IMR-90 (cell line): Measurements from ENCODE around the gene NXPH1. TPM values are rescaled to one million over a fixed set of nuclear protein-coding genes. Genes with fewer than 3 reads are reported as not detected.

Experiments used
- ATAC-seq: fragments of 200-7000 bp; cut with Tn5 transposase; 2 replicates; pipeline ENCODE4 v1.9.1; 2020; ENCODE audit warnings: low read depth, mild to moderate bottlenecking, moderate library complexity
- BruUV-seq: library from RNA; stranded (reverse); fragments of 400-500 nt; replicated peaks from 2 replicates; lab custom pipeline; 2021; lab: Mats Ljungman, UMichigan
- CTCF ChIA-PET: fragments of 300-600 bp; formaldehyde crosslinking; extraction: SDS; loops from one replicate; lab custom pipeline; 2021; ENCODE audit warnings: antibody characterized with exemption; lab: Yijun Ruan, JAX
- POLR2A ChIA-PET: fragments of 300-600 bp; sonication (Branson Sonifier 250); formaldehyde crosslinking; loops from one replicate; lab custom pipeline; 2022; ENCODE audit warnings: antibody characterized with exemption; ENCODE audit not compliant: unreplicated experiment; lab: Charles Lee
- DNase-seq: peaks from one replicate; pipeline ENCODE4 v3.0.0; 2013
- H2AFZ ChIP-seq: replicated peaks from 2 replicates; pipeline ENCODE3; 2013; ENCODE audit warnings: low read length, mild to moderate bottlenecking; ENCODE audit not compliant: poor library complexity
- H2AK5ac ChIP-seq: 2 replicates; pipeline ENCODE4 v1.6.1; 2013; ENCODE audit warnings: low read depth, low read length, inconsistent platforms
- H2AK9ac ChIP-seq: replicated peaks from 2 replicates; pipeline ENCODE3; 2013; ENCODE audit warnings: mild to moderate bottlenecking, low read depth, low read length, moderate library complexity; ENCODE audit not compliant: poor library complexity
- H2BK120ac ChIP-seq: 2 replicates; pipeline ENCODE4 v1.6.1; 2013; ENCODE audit warnings: low read depth, low read length, inconsistent platforms
- H2BK15ac ChIP-seq: 3 replicates; pipeline ENCODE4 v1.6.1; 2013; ENCODE audit warnings: low read depth, low read length, inconsistent platforms
- H2BK20ac ChIP-seq: 2 replicates; pipeline ENCODE4 v1.6.1; 2013; ENCODE audit warnings: low read depth, mild to moderate bottlenecking, inconsistent platforms, low read length, moderate library complexity
- H2BK5ac ChIP-seq: 2 replicates; pipeline ENCODE4 v1.6.1; 2013; ENCODE audit warnings: mild to moderate bottlenecking, low read depth, low read length, inconsistent platforms; ENCODE audit not compliant: poor library complexity, severe bottlenecking
- H3K14ac ChIP-seq: replicated peaks from 2 replicates; pipeline ENCODE4 v1.6.1; 2013; ENCODE audit warnings: low read depth, low read length, inconsistent platforms
- H3K18ac ChIP-seq: 2 replicates; pipeline ENCODE4 v1.6.1; 2013; ENCODE audit warnings: low read depth, low read length, control low read depth
- H3K23ac ChIP-seq: 2 replicates; pipeline ENCODE4 v1.6.1; 2013; ENCODE audit warnings: low read depth, low read length, inconsistent platforms
- H3K27ac ChIP-seq: 2 replicates; pipeline ENCODE4 v1.5.1; 2013; ENCODE audit warnings: mild to moderate bottlenecking, control low read depth, low read length; ENCODE audit not compliant: insufficient read depth
- H3K27me3 ChIP-seq: 2 replicates; pipeline ENCODE4 v1.6.1; 2013; ENCODE audit warnings: low read length; ENCODE audit not compliant: control insufficient read depth, insufficient read depth
- H3K36me3 ChIP-seq: 2 replicates; pipeline ENCODE4 v1.6.1; 2013; ENCODE audit warnings: low read length, mixed read lengths; ENCODE audit not compliant: control insufficient read depth, insufficient read depth
- H3K4ac ChIP-seq: 2 replicates; pipeline ENCODE4 v1.6.1; 2013; ENCODE audit warnings: low read depth, low read length, inconsistent platforms
- H3K4me1 ChIP-seq: 2 replicates; pipeline ENCODE4 v1.6.1; 2013; ENCODE audit warnings: low read length, mixed read lengths; ENCODE audit not compliant: control insufficient read depth, insufficient read depth
- H3K4me2 ChIP-seq: 2 replicates; pipeline ENCODE4 v1.6.1; 2013; ENCODE audit warnings: low read depth, mild to moderate bottlenecking, control low read depth, low read length, moderate library complexity
- H3K4me3 ChIP-seq: 2 replicates; pipeline ENCODE4 v1.5.1; 2013; ENCODE audit warnings: low read depth, mild to moderate bottlenecking, control low read depth, low read length, moderate library complexity; ENCODE audit not compliant: insufficient read depth
- H3K56ac ChIP-seq: 2 replicates; pipeline ENCODE4 v1.6.1; 2013; ENCODE audit warnings: low read length, inconsistent platforms; ENCODE audit not compliant: insufficient read depth; ENCODE audit errors: extremely low read depth
- H3K79me1 ChIP-seq, 2 experiments: 2 replicates each; pipeline ENCODE4 v1.6.1; 2013; ENCODE audit warnings: low read length in 2 of 2, inconsistent platforms in 1 of 2, low read depth in 1 of 2
- H3K9ac ChIP-seq: 2 replicates; pipeline ENCODE4 v1.6.1; 2013; ENCODE audit warnings: low read depth, low read length, control low read depth
- H3K9me1 ChIP-seq: 2 replicates; pipeline ENCODE4 v1.6.1; 2013; ENCODE audit warnings: low read length, inconsistent platforms; ENCODE audit not compliant: insufficient read depth
- H3K9me3 ChIP-seq: 2 replicates; pipeline ENCODE4 v1.6.1; 2013; ENCODE audit warnings: low read length; ENCODE audit not compliant: control insufficient read depth, insufficient read depth
- H4K20me1 ChIP-seq: 2 replicates; pipeline ENCODE4 v1.6.1; 2013; ENCODE audit warnings: low read length, inconsistent platforms; ENCODE audit not compliant: insufficient read depth
- H4K5ac ChIP-seq: 2 replicates; pipeline ENCODE4 v1.6.1; 2013; ENCODE audit warnings: mild to moderate bottlenecking, low read depth, low read length, control low read depth
- H4K8ac ChIP-seq, 2 experiments: 2 replicates each; pipeline ENCODE4 v1.6.1; 2013; ENCODE audit warnings: low read depth in 2 of 2, low read length in 2 of 2, control low read depth in 1 of 2, inconsistent platforms in 1 of 2
- H4K91ac ChIP-seq: 2 replicates; pipeline ENCODE4 v1.6.1; 2013; ENCODE audit warnings: low read depth, low read length, inconsistent platforms; ENCODE audit not compliant: insufficient read depth
- BHLHE40 ChIP-seq: fragments of 150-350 bp; IDR thresholded peaks from 2 replicates; pipeline ENCODE4 v1.6.1; 2016; ENCODE audit warnings: mild to moderate bottlenecking, low read depth, low read length
- CEBPB ChIP-seq: IDR thresholded peaks from 2 replicates; pipeline ENCODE4 v1.6.1; 2012; ENCODE audit warnings: low read depth, low read length, improper control_type of control experiment
- CTCF ChIP-seq: conservative IDR thresholded peaks from 2 replicates; pipeline ENCODE4 v1.5.1; 2012; ENCODE audit warnings: mild to moderate bottlenecking, low read depth, low read length, improper control_type of control experiment
- ELK1 ChIP-seq: fragments of 150-350 bp; IDR thresholded peaks from 2 replicates; pipeline ENCODE4 v1.6.1; 2016; ENCODE audit warnings: low read depth, mild to moderate bottlenecking, low read length, moderate library complexity, borderline replicate concordance
- FOS ChIP-seq: fragments of 150-350 bp; IDR thresholded peaks from 2 replicates; pipeline ENCODE4 v1.6.1; 2016; ENCODE audit warnings: low read depth, low read length
- MAFK ChIP-seq: IDR thresholded peaks from 2 replicates; pipeline ENCODE4 v1.6.1; 2012; ENCODE audit warnings: low read depth, low read length, improper control_type of control experiment
- MAZ ChIP-seq: IDR thresholded peaks from 2 replicates; pipeline ENCODE4 v1.6.1; 2012; ENCODE audit warnings: low read depth, mild to moderate bottlenecking, low read length, improper control_type of control experiment, moderate library complexity, borderline replicate concordance
- MXI1 ChIP-seq: IDR thresholded peaks from 2 replicates; pipeline ENCODE4 v1.6.1; 2012; ENCODE audit warnings: low read depth, mild to moderate bottlenecking, low read length, moderate library complexity, borderline replicate concordance
- NFE2L2 ChIP-seq: fragments of 150-350 bp; IDR thresholded peaks from 2 replicates; pipeline ENCODE4 v1.6.1; 2016; ENCODE audit warnings: low read depth, mild to moderate bottlenecking, low read length
- POLR2A ChIP-seq: IDR thresholded peaks from 2 replicates; pipeline ENCODE4 v1.6.1; 2012; ENCODE audit warnings: mild to moderate bottlenecking, low read depth, low read length
- RAD21 ChIP-seq: IDR thresholded peaks from 2 replicates; pipeline ENCODE4 v1.6.1; 2012; ENCODE audit warnings: low read length, improper control_type of control experiment
- RCOR1 ChIP-seq: IDR thresholded peaks from 2 replicates; pipeline ENCODE4 v1.6.1; 2012; ENCODE audit warnings: mild to moderate bottlenecking, low read length, improper control_type of control experiment; ENCODE audit not compliant: insufficient replicate concordance
- SMC3 ChIP-seq: fragments of 150-350 bp; IDR thresholded peaks from 2 replicates; pipeline ENCODE4 v1.6.1; 2016; ENCODE audit warnings: low read depth, mild to moderate bottlenecking, antibody characterized with exemption, low read length, moderate library complexity
- WGBS, 2 experiments: methylation state at CpG; one replicate each; pipeline versions ENCODE4 v1.1.5 to v1.1.7; 2013; ENCODE audit warnings: missing lambda C conversion rate in 2 of 2; ENCODE audit not compliant: insufficient read length in 1 of 2; ENCODE audit errors: extremely low coverage in 2 of 2; 5-methylcytosine and 5-hydroxymethylcytosine counted together
- dilution Hi-C: fragments of 300-500 bp; cut with HindIII; formaldehyde crosslinking; loops from one replicate; pipeline ENCODE4 v1.14.3; 2018; ENCODE audit warnings: low sequenced_read_pairs; ENCODE audit not compliant: unreplicated experiment
- in situ Hi-C: fragments of 300-500 bp; cut with MboI; formaldehyde crosslinking; loops from 3 replicates; pipeline ENCODE4 v1.14.3; 2019; ENCODE audit warnings: low sequenced_read_pairs, inconsistent platforms, mixed read lengths
- intact Hi-C: fragments of 100-400 bp; cut with micrococcal nuclease; formaldehyde crosslinking; loops from 2 replicates; pipeline ENCODE4 v1.10.0; 2022
- polyA plus RNA-seq, 3 experiments: library from polyadenylated mRNA; depleted of rRNA; stranded (reverse); fragments of >200 nt; gene quantifications; 2 replicates each; pipeline ENCODE4 v1.2.3, GENCODE V29; 2012; ENCODE audit warnings: low replicate concordance in 1 of 3
- total RNA-seq: library from RNA; depleted of rRNA; stranded (reverse); fragments of >200 nt; gene quantifications from 2 replicates; pipeline ENCODE4 v1.2.3, GENCODE V29; 2012
- TF ChIP-seq, protein P1 (sequence below): fragments of 150-350 bp; IDR thresholded peaks from 2 replicates; pipeline ENCODE4 v1.6.1; 2017; ENCODE audit warnings: mild to moderate bottlenecking, antibody characterized with exemption, low read length, low read depth

Gene NXPH1
- total and polyA plus RNA-seq, 2 of the 4 experiments (the other 2 are of a cell fraction), result not detected

GRCh38 chr7:8762803-8763202 lies 329.4 kb downstream of the NXPH1 start:
- H3K9me1 ChIP-seq, result no peaks in the 10 kb centered on the region
- ChIA-PET CTCF (interaction anchor here (0.6 kb wide), 1 partner anchor 315 kb away, joined by 4 read pairs; no protein-coding TSS in a partner anchor), POLR2A (no interaction called here)
- no TSS peak for BruUV-seq
- dilution Hi-C loops (no loop called here), intact Hi-C loops (no loop called here), in situ Hi-C loops (no loop called here)
- H4K5ac ChIP-seq, result no peak overlapping the region
- H3K9ac ChIP-seq, result no peak overlapping the region
- no peaks in the 10 kb centered on the region for H3K4me1 ChIP-seq
- H3K4me3 ChIP-seq, result no peak overlapping the region
- H4K20me1 ChIP-seq, result no peaks in the 10 kb centered on the region
- no peak overlapping the region for H3K18ac ChIP-seq
- no peak overlapping the region for H2AK5ac ChIP-seq
- H2BK5ac ChIP-seq, result no peak overlapping the region
- no peak overlapping the region for H2AFZ ChIP-seq
- H3K27ac ChIP-seq, result no peak overlapping the region
- no peak overlapping the region for H4K91ac ChIP-seq
- H2AK9ac ChIP-seq, result no peak overlapping the region
- no peak overlapping the region for H2BK15ac ChIP-seq
- ATAC-seq (no peak), DNase-seq (no peak)
- no peak overlapping the region for H3K14ac ChIP-seq
- no peak for TF ChIP-seq BHLHE40
- TF ChIP-seq SMC3, result no peak
- TF ChIP-seq FOS, result no peak
- TF ChIP-seq, protein P1, sequence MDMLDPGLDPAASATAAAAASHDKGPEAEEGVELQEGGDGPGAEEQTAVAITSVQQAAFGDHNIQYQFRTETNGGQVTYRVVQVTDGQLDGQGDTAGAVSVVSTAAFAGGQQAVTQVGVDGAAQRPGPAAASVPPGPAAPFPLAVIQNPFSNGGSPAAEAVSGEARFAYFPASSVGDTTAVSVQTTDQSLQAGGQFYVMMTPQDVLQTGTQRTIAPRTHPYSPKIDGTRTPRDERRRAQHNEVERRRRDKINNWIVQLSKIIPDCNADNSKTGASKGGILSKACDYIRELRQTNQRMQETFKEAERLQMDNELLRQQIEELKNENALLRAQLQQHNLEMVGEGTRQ, result no peak
- TF ChIP-seq NFE2L2, result no peak
- TF ChIP-seq CEBPB, result no peak
- no peak for TF ChIP-seq MXI1
- no peak for TF ChIP-seq RCOR1
- no peak for TF ChIP-seq RAD21
- TF ChIP-seq ELK1, result no peak
- TF ChIP-seq MAZ, result no peak
- TF ChIP-seq POLR2A, result no peak
- TF ChIP-seq MAFK, result no peak
- TF ChIP-seq CTCF, result no peak
- no peak overlapping the region for H3K4ac ChIP-seq
- H3K79me1 ChIP-seq, result no peaks in the 10 kb centered on the region
- no peak overlapping the region for H2BK120ac ChIP-seq
- H4K8ac ChIP-seq, result no peak overlapping the region
- H3K4me2 ChIP-seq, result no peak overlapping the region
- no peaks in the 10 kb centered on the region for H3K36me3 ChIP-seq
- peaks cover 4% of the 10 kb centered on the region; the same call in 1 of the 2 replicates for H3K9me3 ChIP-seq
- no peak overlapping the region for H3K56ac ChIP-seq
- no peak overlapping the region for H2BK20ac ChIP-seq
- H3K27me3 ChIP-seq, result no peaks in the 10 kb centered on the region
- H3K23ac ChIP-seq, result no peak overlapping the region
- no CpG with 5 or more reads among the region's 9 CpGs for WGBS, 2 experiments
